GM12878 (cell line): Measurements from ENCODE around the gene ARRDC1.

ENCODE experiments used
- BCLAF1 ChIP-seq: fragments of 450-650 bp; IDR thresholded peaks from 2 replicates; pipeline ENCODE4 v1.6.1; 2017; ENCODE audit warnings: antibody characterized with exemption, mild to moderate bottlenecking, moderate library complexity
- CEBPB ChIP-seq, 2 experiments: fragments of 150-350 bp in 1 of 2; IDR thresholded peaks; 2 replicates each; pipeline ENCODE4 v1.6.1; 2012 to 2014; ENCODE audit warnings: low read depth in 2 of 2, low read length in 2 of 2, borderline replicate concordance in 1 of 2, inconsistent platforms in 1 of 2
- CTCF ChIP-seq, 3 experiments: IDR thresholded peaks in 2 of 3; conservative IDR thresholded peaks in 1 of 3; 2 replicates each; pipeline ENCODE4 v1.5.1; 2011; ENCODE audit warnings: low read depth in 3 of 3, low read length in 3 of 3, mild to moderate bottlenecking in 3 of 3, control low read depth in 2 of 3, moderate library complexity in 2 of 3, inconsistent platforms in 1 of 3, mixed read lengths in 1 of 3; ENCODE audit not compliant: control insufficient read depth in 2 of 3, insufficient read depth in 1 of 3; ENCODE audit errors: extremely low read depth in 1 of 3
- E4F1 ChIP-seq: fragments of 450-650 bp; IDR thresholded peaks from 2 replicates; pipeline ENCODE4 v1.6.1; 2018; ENCODE audit warnings: borderline replicate concordance, mild to moderate bottlenecking; ENCODE audit not compliant: partially characterized antibody
- MXI1 ChIP-seq: fragments of 150-350 bp; IDR thresholded peaks from 2 replicates; pipeline ENCODE4 v1.6.1; 2011; ENCODE audit warnings: low read depth, mild to moderate bottlenecking, inconsistent platforms, low read length, improper control_type of control experiment
- POLR2A ChIP-seq: IDR thresholded peaks from 2 replicates; pipeline ENCODE4 v1.6.1; 2011; ENCODE audit warnings: low read depth, mild to moderate bottlenecking, low read length
- POLR2AphosphoS5 ChIP-seq: IDR thresholded peaks from 2 replicates; pipeline ENCODE4 v1.6.1; 2011; ENCODE audit warnings: mild to moderate bottlenecking, low read length, inconsistent platforms
- RCOR1 ChIP-seq: conservative IDR thresholded peaks from 2 replicates; pipeline ENCODE4 v1.6.1; 2012; ENCODE audit warnings: low read depth, low read length, improper control_type of control experiment
- SIN3A ChIP-seq: IDR thresholded peaks from 2 replicates; pipeline ENCODE4 v1.6.1; 2012; ENCODE audit warnings: low read depth, low read length, improper control_type of control experiment
- SP1 ChIP-seq: IDR thresholded peaks from one replicate; pipeline ENCODE4 v1.6.1; 2011; ENCODE audit warnings: low read depth, low read length
- TBL1XR1 ChIP-seq: IDR thresholded peaks from 2 replicates; pipeline ENCODE4 v1.6.1; 2012; ENCODE audit warnings: low read depth, low read length, improper control_type of control experiment

- TF ChIP-seq CTCF (IDR thresholded peaks at IDR 0.05 in 2 of 3, conservative IDR thresholded peaks at IDR 0.05 in 1 of 3; ENCODE audit: control insufficient read depth in 2 of 3, extremely low read depth in 1 of 3, insufficient read depth in 1 of 3, low read depth in 3 of 3, low read length in 3 of 3) = no peak
- TF ChIP-seq SIN3A = no peak
- no peak for TF ChIP-seq MXI1
- TF ChIP-seq RCOR1 = no peak
- no peak for TF ChIP-seq BCLAF1
- no peak for TF ChIP-seq TBL1XR1
- TF ChIP-seq POLR2AphosphoS5 = no peak
- no peak for TF ChIP-seq SP1
- TF ChIP-seq POLR2A = no peak; the same call in 1 of the 2 replicates
- no peak for TF ChIP-seq CEBPB (IDR thresholded peaks at IDR 0.05; ENCODE audit: borderline replicate concordance in 1 of 2, low read depth in 2 of 2, low read length in 2 of 2)
- TF ChIP-seq E4F1 = no peak
Measured at GRCh38 chr9:137606005-137606621, 627 bp downstream of the ARRDC1 start.
